SK-N-SH (cell line): ENCODE measurements around the gene REEP1. TPM values are rescaled to one million over a fixed set of nuclear protein-coding genes. Genes with fewer than 3 reads are reported as not detected.

Experiments used
- CTCF ChIA-PET: fragments of 300-600, 350-600 bp; formaldehyde crosslinking; extraction: SDS; loops from one replicate; lab custom pipeline; 2021; lab: Yijun Ruan, JAX
- POLR2A ChIA-PET: fragments of 350-600 bp; sonication (Branson Sonifier 250); formaldehyde crosslinking; extraction: SDS; loops from one replicate; lab custom pipeline; 2020; ENCODE audit warnings: antibody characterized with exemption, inconsistent platforms; lab: Yijun Ruan, JAX
- DNase-seq: peaks from one replicate; pipeline ENCODE4 v3.0.0; 2012
- H2AFZ ChIP-seq: fragments of 200-600 bp; sonication (generic); 2 replicates; pipeline ENCODE4 v1.8.1; 2016; ENCODE audit warnings: antibody characterized with exemption, mild to moderate bottlenecking, low read depth
- H3F3A ChIP-seq: fragments of 200-600 bp; sonication (generic); replicated peaks from 2 replicates; pipeline ENCODE3; 2016; ENCODE audit warnings: antibody characterized with exemption, mild to moderate bottlenecking; ENCODE audit not compliant: insufficient read depth
- H3K27ac ChIP-seq, 2 experiments: fragments of 200-500 bp in 1 of 2; fragments of 200-600 bp in 1 of 2; sonication (Bioruptor generic) in 1 of 2; sonication (generic), shearing (Covaris generic) in 1 of 2; 2 replicates each; pipeline versions ENCODE4 v1.5.1 to v1.6.1; 2014 to 2016; ENCODE audit warnings: low read depth in 2 of 2, inconsistent platforms in 1 of 2, low read length in 1 of 2, mild to moderate bottlenecking in 1 of 2, mixed read lengths in 1 of 2
- H3K27me3 ChIP-seq: fragments of 200-600 bp; sonication (generic), shearing (Covaris generic); 2 replicates; pipeline ENCODE4 v1.6.1; 2016; ENCODE audit warnings: mixed run types; ENCODE audit not compliant: insufficient read depth
- H3K36me3 ChIP-seq, 2 experiments: fragments of 200-500 bp in 1 of 2; fragments of 200-600 bp in 1 of 2; sonication (Bioruptor generic) in 1 of 2; sonication (generic) in 1 of 2; replicated peaks in 1 of 2; 2 replicates each; pipeline versions ENCODE3 to v1.5.1; 2014 to 2016; ENCODE audit warnings: low read length in 1 of 2, mild to moderate bottlenecking in 1 of 2; ENCODE audit not compliant: insufficient read depth in 2 of 2, control insufficient read depth in 1 of 2
- H3K4me1 ChIP-seq, 2 experiments: fragments of 200-500 bp in 1 of 2; fragments of 200-600 bp in 1 of 2; sonication (Bioruptor generic) in 1 of 2; sonication (generic), shearing (Covaris generic) in 1 of 2; 2 replicates each; pipeline versions ENCODE4 v1.5.1 to v1.6.1; 2014 to 2016; ENCODE audit warnings: low read depth in 1 of 2, low read length in 1 of 2, mixed run types in 1 of 2; ENCODE audit not compliant: insufficient read depth in 2 of 2, control insufficient read depth in 1 of 2
- H3K4me2 ChIP-seq: fragments of 200-600 bp; sonication (generic), shearing (Covaris generic); 2 replicates; pipeline ENCODE4 v1.6.1; 2017; ENCODE audit warnings: mixed run types
- H3K4me3 ChIP-seq, 2 experiments: fragments of 200-500 bp in 1 of 2; fragments of 200-600 bp in 1 of 2; sonication (Bioruptor generic) in 1 of 2; sonication (generic), shearing (Covaris generic) in 1 of 2; 2 replicates each; pipeline versions ENCODE4 v1.5.1 to v1.8.1; 2014 to 2016; ENCODE audit warnings: low read depth in 2 of 2, inconsistent platforms in 1 of 2, low read length in 1 of 2, mild to moderate bottlenecking in 1 of 2, mixed read lengths in 1 of 2, moderate library complexity in 1 of 2
- H3K79me2 ChIP-seq: fragments of 200-600 bp; sonication (generic); 2 replicates; pipeline ENCODE4 v1.8.1; 2017; ENCODE audit warnings: mild to moderate bottlenecking; ENCODE audit not compliant: insufficient read depth
- H3K9ac ChIP-seq: fragments of 200-600 bp; sonication (generic); 2 replicates; pipeline ENCODE4 v1.6.1; 2017; ENCODE audit warnings: mixed run types
- H3K9me2 ChIP-seq: fragments of 200-600 bp; sonication (generic); 2 replicates; pipeline ENCODE4 v1.6.1; 2017; ENCODE audit warnings: mixed run types
- H3K9me3 ChIP-seq: fragments of 200-600 bp; sonication (generic); 2 replicates; pipeline ENCODE4 v1.6.1; 2017; ENCODE audit warnings: mixed run types, mild to moderate bottlenecking, moderate library complexity
- H4K20me1 ChIP-seq: fragments of 200-600 bp; sonication (generic); 2 replicates; pipeline ENCODE4 v1.6.1; 2017; ENCODE audit warnings: mild to moderate bottlenecking, mixed run types; ENCODE audit not compliant: insufficient read depth
- ELF1 ChIP-seq: IDR thresholded peaks from 2 replicates; pipeline ENCODE4 v1.4.0; 2012
- POLR2AphosphoS5 ChIP-seq: IDR thresholded peaks from 2 replicates; pipeline ENCODE4 v1.6.1; 2012; ENCODE audit warnings: low read depth, low read length
- RXRA ChIP-seq: IDR thresholded peaks from 2 replicates; pipeline ENCODE4 v1.4.0; 2012; ENCODE audit warnings: low read depth, mild to moderate bottlenecking, borderline replicate concordance
- whole genome bisulfite sequencing: methylation state at CpG from one replicate; pipeline ENCODE4 v1.1.6; 2017; ENCODE audit warnings: low lambda C conversion rate; 5-methylcytosine and 5-hydroxymethylcytosine counted together
- polyA plus RNA-seq, 3 experiments: library from polyadenylated mRNA; depleted of rRNA; stranded (reverse); fragments of >200 nt; gene quantifications; 2 replicates each; pipeline ENCODE4 v1.2.3, GENCODE V29; 2012
- TF ChIP-seq, protein P1 (sequence below): fragments of 200-600 bp; sonication (generic); IDR thresholded peaks from 2 replicates; pipeline ENCODE4 v1.6.1; 2017; ENCODE audit warnings: antibody characterized with exemption, mild to moderate bottlenecking, moderate library complexity
- TF ChIP-seq, protein P2 (sequence below): fragments of 150-350 bp; IDR thresholded peaks from 2 replicates; pipeline ENCODE4 v1.6.1; 2016; ENCODE audit warnings: mild to moderate bottlenecking, low read depth, low read length

Gene REEP1
- polyA plus RNA-seq, 1 of the 3 experiments (the other 2 are of a cell fraction) = 0.13 TPM

DNA sequence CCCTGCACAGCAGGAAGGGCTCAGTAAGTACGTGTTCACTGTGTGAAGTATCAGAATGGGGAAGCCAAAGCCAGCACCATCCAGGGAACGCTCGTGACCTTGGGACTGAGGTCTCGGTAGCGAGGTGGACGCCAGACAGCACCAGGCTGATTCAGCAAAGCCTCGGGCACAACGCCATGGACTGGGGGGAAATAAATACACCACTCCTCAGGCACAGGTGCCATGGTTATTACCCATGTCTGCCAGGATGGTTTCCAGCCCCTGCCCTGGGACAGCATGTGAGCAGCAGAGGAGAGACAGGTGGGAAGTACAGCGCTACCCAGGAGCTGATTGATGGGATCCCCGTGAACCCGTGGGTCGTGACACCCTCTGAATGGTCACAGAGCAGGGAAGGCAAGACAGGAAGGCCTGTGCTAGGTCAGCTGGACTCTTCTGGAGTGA lies 53.0 kb downstream of the REEP1 start:
- TF ChIP-seq POLR2AphosphoS5 = no peak
- CTCF ChIA-PET = no interaction called here

GRCh38 chr2:86283411-86284030 lies 53.9 kb downstream of the REEP1 start:
- TF ChIP-seq, protein P1, sequence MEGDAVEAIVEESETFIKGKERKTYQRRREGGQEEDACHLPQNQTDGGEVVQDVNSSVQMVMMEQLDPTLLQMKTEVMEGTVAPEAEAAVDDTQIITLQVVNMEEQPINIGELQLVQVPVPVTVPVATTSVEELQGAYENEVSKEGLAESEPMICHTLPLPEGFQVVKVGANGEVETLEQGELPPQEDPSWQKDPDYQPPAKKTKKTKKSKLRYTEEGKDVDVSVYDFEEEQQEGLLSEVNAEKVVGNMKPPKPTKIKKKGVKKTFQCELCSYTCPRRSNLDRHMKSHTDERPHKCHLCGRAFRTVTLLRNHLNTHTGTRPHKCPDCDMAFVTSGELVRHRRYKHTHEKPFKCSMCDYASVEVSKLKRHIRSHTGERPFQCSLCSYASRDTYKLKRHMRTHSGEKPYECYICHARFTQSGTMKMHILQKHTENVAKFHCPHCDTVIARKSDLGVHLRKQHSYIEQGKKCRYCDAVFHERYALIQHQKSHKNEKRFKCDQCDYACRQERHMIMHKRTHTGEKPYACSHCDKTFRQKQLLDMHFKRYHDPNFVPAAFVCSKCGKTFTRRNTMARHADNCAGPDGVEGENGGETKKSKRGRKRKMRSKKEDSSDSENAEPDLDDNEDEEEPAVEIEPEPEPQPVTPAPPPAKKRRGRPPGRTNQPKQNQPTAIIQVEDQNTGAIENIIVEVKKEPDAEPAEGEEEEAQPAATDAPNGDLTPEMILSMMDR = no peak
- no peak for TF ChIP-seq ELF1
- H2AFZ ChIP-seq = no peak overlapping the region
- no peaks in the 10 kb centered on the region for H3K36me3 ChIP-seq
- no peak overlapping the region for H3K9ac ChIP-seq
- ChIA-PET CTCF (interaction anchor here (1.5 kb wide), 1 partner anchor 8 kb away, joined by 3 read pairs; no protein-coding TSS in a partner anchor), POLR2A (no interaction called here)
- H3K9me2 ChIP-seq = no peaks in the 10 kb centered on the region
- no peaks in the 10 kb centered on the region for H4K20me1 ChIP-seq
- H3F3A ChIP-seq = no peaks in the 10 kb centered on the region
- no peaks in the 10 kb centered on the region for H3K9me3 ChIP-seq
- no peak overlapping the region for H3K4me2 ChIP-seq
- 55% methylated on average over 2 of the region's 5 CpGs for WGBS
- DNase-seq = no peak
- H3K27ac ChIP-seq = no peak overlapping the region
- peaks cover 15% of the 10 kb centered on the region; the same call in 1 of the 2 replicates for H3K27me3 ChIP-seq
- H3K79me2 ChIP-seq = no peaks in the 10 kb centered on the region
- H3K4me3 ChIP-seq = no peak overlapping the region
- peaks cover 0 to 22% of the 10 kb centered on the region in 2 experiments; a peak in 1 of 4 replicates for H3K4me1 ChIP-seq

More for the DNA sequence above, 53.0 kb downstream of the REEP1 start:
- Histone ChIP-seq H3K9ac (no peak overlapping the region), H3K4me1 (peaks cover 0 to 22% of the 10 kb centered on the region in 2 experiments; a peak in 1 of 4 replicates), H3K4me2 (no peak overlapping the region), H3K36me3 (no peaks in the 10 kb centered on the region), H3K4me3 (no peak overlapping the region), H3K27me3 (peaks cover 15% of the 10 kb centered on the region; the same call in 1 of the 2 replicates), H4K20me1 (no peaks in the 10 kb centered on the region), H2AFZ (no peak overlapping the region), H3K27ac (no peak overlapping the region), H3K79me2 (no peaks in the 10 kb centered on the region), H3K9me2 (no peaks in the 10 kb centered on the region), H3K9me3 (no peaks in the 10 kb centered on the region), H3F3A (no peaks in the 10 kb centered on the region)
- 59% methylated on average over 12 of the region's 12 CpGs for WGBS
- no peak for DNase-seq
- POLR2A ChIA-PET = no interaction called here

GRCh38 chr2:86281066-86281700 lies 56.2 kb downstream of the REEP1 start:
- Histone ChIP-seq H4K20me1 (no peaks in the 10 kb centered on the region), H3K4me3 (no peak overlapping the region), H3K9me3 (no peaks in the 10 kb centered on the region), H3K27me3 (peaks cover 15% of the 10 kb centered on the region; the same call in 1 of the 2 replicates), H3K36me3 (no peaks in the 10 kb centered on the region), H3K27ac (no peak overlapping the region), H3K9me2 (no peaks in the 10 kb centered on the region), H3K79me2 (no peaks in the 10 kb centered on the region; the same call in 1 of the 2 replicates), H3F3A (no peaks in the 10 kb centered on the region), H3K4me2 (no peak overlapping the region), H2AFZ (no peak overlapping the region), H3K4me1 (peaks cover 0 to 17% of the 10 kb centered on the region in 2 experiments; a peak in 1 of 4 replicates), H3K9ac (no peak overlapping the region)
- POLR2A ChIA-PET = no interaction called here
- WGBS = 60% methylated on average over 14 of the region's 14 CpGs
- TF ChIP-seq RXRA = no peak
- TF ChIP-seq, protein P2, sequence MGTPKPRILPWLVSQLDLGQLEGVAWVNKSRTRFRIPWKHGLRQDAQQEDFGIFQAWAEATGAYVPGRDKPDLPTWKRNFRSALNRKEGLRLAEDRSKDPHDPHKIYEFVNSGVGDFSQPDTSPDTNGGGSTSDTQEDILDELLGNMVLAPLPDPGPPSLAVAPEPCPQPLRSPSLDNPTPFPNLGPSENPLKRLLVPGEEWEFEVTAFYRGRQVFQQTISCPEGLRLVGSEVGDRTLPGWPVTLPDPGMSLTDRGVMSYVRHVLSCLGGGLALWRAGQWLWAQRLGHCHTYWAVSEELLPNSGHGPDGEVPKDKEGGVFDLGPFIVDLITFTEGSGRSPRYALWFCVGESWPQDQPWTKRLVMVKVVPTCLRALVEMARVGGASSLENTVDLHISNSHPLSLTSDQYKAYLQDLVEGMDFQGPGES = no peak
- CTCF ChIA-PET = no interaction called here
- no peak for DNase-seq
